PFSK-1 (cell line): Measurements from ENCODE around the gene TSC1.

ENCODE experiments used
- FOXP2 ChIP-seq: optimal IDR thresholded peaks from 2 replicates; pipeline ENCODE3; 2011; ENCODE audit warnings: borderline replicate concordance, control low read depth, inconsistent platforms; ENCODE audit not compliant: insufficient read depth; ENCODE audit errors: extremely low read length, extremely low read depth
- POLR2AphosphoS5 ChIP-seq: IDR thresholded peaks from 2 replicates; pipeline ENCODE4 v1.6.1; 2012; ENCODE audit warnings: low read depth, mild to moderate bottlenecking, control low read depth, low read length, moderate library complexity
- SIN3A ChIP-seq: IDR thresholded peaks from 2 replicates; pipeline ENCODE4 v1.6.1; 2012; ENCODE audit warnings: mild to moderate bottlenecking, low read length, moderate library complexity, borderline replicate concordance; ENCODE audit not compliant: insufficient read depth
- TAF1 ChIP-seq: IDR thresholded peaks from 2 replicates; pipeline ENCODE4 v1.6.1; 2012; ENCODE audit warnings: low read length, control low read depth, borderline replicate concordance; ENCODE audit not compliant: insufficient read depth
- TF ChIP-seq, protein P1 (sequence below), 2 experiments: IDR thresholded peaks; 2 replicates each; pipeline versions ENCODE4 v1.6.1 to v1.8.0; 2011 to 2012; ENCODE audit warnings: low read depth in 2 of 2, low read length in 2 of 2, control low read depth in 1 of 2, inconsistent platforms in 1 of 2, mild to moderate bottlenecking in 1 of 2, moderate library complexity in 1 of 2; ENCODE audit not compliant: insufficient read depth in 1 of 2

TSC1 gene

DNA sequence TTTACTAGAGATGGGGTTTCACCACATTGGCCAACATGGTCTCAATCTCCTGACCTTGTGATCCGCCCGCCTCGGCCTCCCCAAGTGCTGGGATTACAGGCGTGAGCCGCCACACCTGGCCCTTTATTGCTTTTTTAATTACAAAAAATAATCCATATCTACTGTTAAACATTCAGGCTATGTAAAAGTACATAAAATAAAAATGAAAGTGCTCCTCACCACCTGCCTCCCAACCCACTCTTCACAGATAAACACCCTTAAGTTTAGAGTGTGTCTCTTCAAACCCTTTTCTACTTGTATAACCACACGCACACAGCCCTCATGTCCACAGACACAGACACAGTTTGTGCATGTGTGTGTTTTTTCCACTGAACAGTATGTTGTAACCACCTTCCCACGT is 16.7 kb downstream of the TSC1 start:
- TF ChIP-seq FOXP2 (no peak), TAF1 (no peak), SIN3A (no peak), POLR2AphosphoS5 (no peak)
- TF ChIP-seq, protein P1, sequence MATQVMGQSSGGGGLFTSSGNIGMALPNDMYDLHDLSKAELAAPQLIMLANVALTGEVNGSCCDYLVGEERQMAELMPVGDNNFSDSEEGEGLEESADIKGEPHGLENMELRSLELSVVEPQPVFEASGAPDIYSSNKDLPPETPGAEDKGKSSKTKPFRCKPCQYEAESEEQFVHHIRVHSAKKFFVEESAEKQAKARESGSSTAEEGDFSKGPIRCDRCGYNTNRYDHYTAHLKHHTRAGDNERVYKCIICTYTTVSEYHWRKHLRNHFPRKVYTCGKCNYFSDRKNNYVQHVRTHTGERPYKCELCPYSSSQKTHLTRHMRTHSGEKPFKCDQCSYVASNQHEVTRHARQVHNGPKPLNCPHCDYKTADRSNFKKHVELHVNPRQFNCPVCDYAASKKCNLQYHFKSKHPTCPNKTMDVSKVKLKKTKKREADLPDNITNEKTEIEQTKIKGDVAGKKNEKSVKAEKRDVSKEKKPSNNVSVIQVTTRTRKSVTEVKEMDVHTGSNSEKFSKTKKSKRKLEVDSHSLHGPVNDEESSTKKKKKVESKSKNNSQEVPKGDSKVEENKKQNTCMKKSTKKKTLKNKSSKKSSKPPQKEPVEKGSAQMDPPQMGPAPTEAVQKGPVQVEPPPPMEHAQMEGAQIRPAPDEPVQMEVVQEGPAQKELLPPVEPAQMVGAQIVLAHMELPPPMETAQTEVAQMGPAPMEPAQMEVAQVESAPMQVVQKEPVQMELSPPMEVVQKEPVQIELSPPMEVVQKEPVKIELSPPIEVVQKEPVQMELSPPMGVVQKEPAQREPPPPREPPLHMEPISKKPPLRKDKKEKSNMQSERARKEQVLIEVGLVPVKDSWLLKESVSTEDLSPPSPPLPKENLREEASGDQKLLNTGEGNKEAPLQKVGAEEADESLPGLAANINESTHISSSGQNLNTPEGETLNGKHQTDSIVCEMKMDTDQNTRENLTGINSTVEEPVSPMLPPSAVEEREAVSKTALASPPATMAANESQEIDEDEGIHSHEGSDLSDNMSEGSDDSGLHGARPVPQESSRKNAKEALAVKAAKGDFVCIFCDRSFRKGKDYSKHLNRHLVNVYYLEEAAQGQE (IDR thresholded peaks at IDR 0.05; ENCODE audit: insufficient read depth in 1 of 2, low read depth in 2 of 2, low read length in 2 of 2) = no peak

DNA sequence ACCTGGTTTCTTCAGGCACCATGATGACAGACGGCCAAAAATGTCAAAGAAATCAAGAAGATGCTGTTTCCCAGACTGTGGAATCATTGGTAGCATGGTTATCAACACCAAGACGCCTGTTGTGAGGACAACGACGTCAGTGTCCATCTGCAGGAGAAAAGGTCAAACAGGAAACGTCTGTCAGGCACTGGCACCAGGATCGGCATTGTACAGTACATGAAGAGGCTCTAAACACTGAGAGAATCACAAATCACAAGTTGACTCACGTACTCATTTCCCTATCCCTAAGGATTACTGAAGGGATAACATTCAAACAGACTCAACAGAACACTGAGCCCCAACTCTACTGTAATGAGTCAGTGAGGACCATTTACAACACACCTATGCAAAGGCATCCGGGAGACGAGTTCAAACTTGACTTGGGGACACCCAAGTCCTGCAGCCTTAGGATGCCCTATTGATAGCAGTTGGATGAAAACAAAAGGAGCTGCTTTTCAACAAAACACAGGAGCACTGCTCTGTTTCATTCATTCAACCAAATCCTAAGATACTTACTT is 21.0 kb downstream of the TSC1 start:
- TF ChIP-seq POLR2AphosphoS5 (no peak), SIN3A (no peak), TAF1 (no peak), FOXP2 (no peak)
- TF ChIP-seq, protein P1 (IDR thresholded peaks at IDR 0.05; ENCODE audit: insufficient read depth in 1 of 2, low read depth in 2 of 2, low read length in 2 of 2) = no peak

DNA sequence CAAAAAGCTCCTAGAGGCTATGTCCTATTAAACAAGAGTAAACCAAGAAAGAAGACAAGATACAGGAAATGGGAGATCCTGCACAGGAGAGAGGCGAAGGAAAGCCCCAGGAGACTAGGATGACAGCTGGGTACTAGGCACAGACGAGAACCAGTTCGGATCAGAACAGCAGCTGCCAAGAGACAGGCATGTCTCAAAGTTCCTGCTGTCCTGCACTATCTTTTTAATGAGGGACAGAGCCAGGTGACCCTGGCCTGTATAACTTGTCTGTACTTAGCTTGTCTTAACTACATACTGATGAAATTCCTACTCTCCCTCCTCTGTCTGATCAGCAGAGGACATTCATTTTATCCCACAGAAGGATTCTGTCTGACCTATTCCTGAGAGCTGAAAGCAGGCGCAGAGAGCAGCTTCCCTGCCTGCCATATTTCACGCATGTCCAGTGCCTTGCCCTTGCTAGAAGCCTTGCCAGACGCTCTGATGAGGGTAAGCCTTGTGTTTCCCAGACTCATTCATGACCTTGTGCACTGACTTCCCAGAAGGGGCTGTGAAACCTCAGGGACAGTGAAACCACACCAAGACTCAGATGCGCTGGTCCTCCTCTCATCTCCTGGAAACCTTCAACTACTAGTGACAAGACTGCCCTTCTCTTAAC is 24.7 kb downstream of the TSC1 start:
- no peak for TF ChIP-seq FOXP2
- TF ChIP-seq, protein P1 (IDR thresholded peaks at IDR 0.05; ENCODE audit: insufficient read depth in 1 of 2, low read depth in 2 of 2, low read length in 2 of 2) = no peak

DNA sequence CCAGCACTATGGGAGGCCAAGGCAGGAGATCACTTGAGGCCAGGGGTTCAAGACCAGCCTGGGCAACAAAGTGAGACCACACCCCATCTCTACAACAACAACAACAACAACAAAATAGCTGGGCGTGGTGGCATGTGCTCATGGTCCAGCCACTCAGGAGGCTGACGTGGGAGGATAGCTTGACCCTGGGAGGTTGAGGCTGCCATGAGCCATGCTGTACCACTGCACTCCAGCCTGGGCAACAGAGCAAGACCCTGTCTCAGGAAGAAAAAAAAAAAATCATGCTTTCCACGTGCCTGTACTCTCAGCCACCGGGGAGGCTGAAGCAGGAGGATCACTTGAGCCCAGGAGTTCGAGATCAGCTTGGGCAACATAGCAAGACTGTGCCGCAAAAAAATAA is 29.5 kb downstream of the TSC1 start:
- no peak for TF ChIP-seq POLR2AphosphoS5
- no peak for TF ChIP-seq SIN3A
- TF ChIP-seq FOXP2 = no peak
- TF ChIP-seq, protein P1 (IDR thresholded peaks at IDR 0.05; ENCODE audit: insufficient read depth in 1 of 2, low read depth in 2 of 2, low read length in 2 of 2) = no peak
- TF ChIP-seq TAF1 = no peak

DNA sequence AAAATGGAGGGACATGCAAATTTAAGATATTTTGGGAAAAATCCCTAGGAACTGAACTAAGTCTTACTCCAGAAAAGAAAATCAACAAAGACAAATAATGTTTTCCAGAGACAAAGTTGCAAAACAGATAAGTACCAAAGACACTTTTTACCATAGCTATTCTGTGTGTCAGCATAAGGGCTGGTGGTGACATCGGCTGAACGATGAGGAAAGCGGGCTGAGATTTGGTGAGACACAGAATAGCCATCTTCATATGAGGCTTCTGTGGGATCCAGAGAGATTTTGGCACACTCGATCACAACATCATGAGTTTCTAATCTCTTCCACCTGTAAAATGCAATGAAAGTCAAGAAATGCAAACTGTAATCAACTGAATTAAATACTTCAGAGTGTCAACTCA is 32.3 kb downstream of the TSC1 start:
- no peak for TF ChIP-seq POLR2AphosphoS5
